Chondrocyte (in vitro differentiated cells): ENCODE measurements around the gene SLC2A4RG. TPM values are rescaled to one million over a fixed set of nuclear protein-coding genes. Genes with fewer than 3 reads are reported as not detected.
A peak's percentile ranks its signal among the peaks of the same experiment; 100 is the strongest.

Source experiments
- DNase-seq: peaks from one replicate; pipeline ENCODE4 v3.0.0; 2021; ENCODE audit warnings: mixed read lengths, low spot score
- H3K27ac Mint-ChIP-seq: one replicate; pipeline ENCODE4 v1.8.0; 2021; ENCODE audit warnings: mild to moderate bottlenecking, moderate library complexity, mixed read lengths; ENCODE audit not compliant: unreplicated experiment
- H3K27me3 Mint-ChIP-seq: 2 replicates; pipeline ENCODE4 v1.8.0; 2021; ENCODE audit warnings: low read depth, mixed read lengths
- H3K36me3 Mint-ChIP-seq: 2 replicates; pipeline ENCODE4 v1.8.0; 2021; ENCODE audit warnings: low read depth, mixed read lengths
- H3K4me1 Mint-ChIP-seq: 2 replicates; pipeline ENCODE4 v1.8.0; 2021; ENCODE audit warnings: low read depth, mild to moderate bottlenecking, mixed read lengths
- H3K4me3 Mint-ChIP-seq: one replicate; pipeline ENCODE4 v1.8.0; 2021; ENCODE audit warnings: mild to moderate bottlenecking, moderate library complexity, mixed read lengths; ENCODE audit not compliant: unreplicated experiment
- H3K9me3 Mint-ChIP-seq: 2 replicates; pipeline ENCODE4 v1.8.0; 2021; ENCODE audit warnings: low read depth, mixed read lengths
- CTCF ChIP-seq: fragments of 200-600 bp; sonication (generic); IDR thresholded peaks from 2 replicates; pipeline ENCODE4 v1.5.0; 2021; ENCODE audit warnings: antibody characterized with exemption, mild to moderate bottlenecking, moderate library complexity
- total RNA-seq: library from RNA; stranded (reverse); gene quantifications from 3 replicates; pipeline ENCODE4 v1.2.1, GENCODE V29; 2021

The SLC2A4RG gene
- total RNA-seq, 1 donor from 2014 or later, result 101 TPM

DNA sequence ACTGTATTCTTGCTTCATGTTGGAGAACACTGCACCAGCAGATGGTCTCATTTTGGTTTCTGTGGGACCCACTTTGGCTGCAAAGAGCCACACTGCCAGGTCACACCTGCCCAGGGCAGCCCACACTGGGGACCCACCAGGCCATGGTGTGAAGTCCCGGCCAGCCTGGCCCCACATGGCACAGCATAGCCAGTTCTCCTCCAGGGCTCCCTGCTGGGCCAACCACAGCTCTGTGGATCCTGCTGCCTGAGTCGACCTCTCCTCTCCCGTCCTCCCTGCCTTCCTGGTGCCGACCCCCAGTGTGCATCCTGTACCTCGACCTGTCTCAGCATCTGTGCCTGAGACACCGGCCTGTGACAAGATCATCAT, 34.8 kb upstream of the SLC2A4RG start:
- peaks cover 6% of the 10 kb centered on the region for H3K36me3 Mint-ChIP-seq
- no peaks in the 10 kb centered on the region for H3K27me3 Mint-ChIP-seq
- peaks cover 31% of the 10 kb centered on the region for H3K4me1 Mint-ChIP-seq
- H3K4me3 Mint-ChIP-seq, result no peak overlapping the region
- H3K9me3 Mint-ChIP-seq, result no peaks in the 10 kb centered on the region
- H3K27ac Mint-ChIP-seq, result no peak overlapping the region
- no peak for TF ChIP-seq CTCF
- DNase-seq, result peak; percentile 90

GRCh38 chr20:63705232-63706026, 34.1 kb upstream of the SLC2A4RG start:
- DNase-seq, result peak; percentile 41
- H3K27me3 Mint-ChIP-seq, result no peaks in the 10 kb centered on the region
- H3K9me3 Mint-ChIP-seq, result no peaks in the 10 kb centered on the region
- peaks cover 30% of the 10 kb centered on the region for H3K4me1 Mint-ChIP-seq
- no peak overlapping the region for H3K27ac Mint-ChIP-seq
- TF ChIP-seq CTCF, result no peak
- H3K4me3 Mint-ChIP-seq, result peak overlapping the region; percentile 19
- H3K36me3 Mint-ChIP-seq, result peaks cover 8% of the 10 kb centered on the region

DNA sequence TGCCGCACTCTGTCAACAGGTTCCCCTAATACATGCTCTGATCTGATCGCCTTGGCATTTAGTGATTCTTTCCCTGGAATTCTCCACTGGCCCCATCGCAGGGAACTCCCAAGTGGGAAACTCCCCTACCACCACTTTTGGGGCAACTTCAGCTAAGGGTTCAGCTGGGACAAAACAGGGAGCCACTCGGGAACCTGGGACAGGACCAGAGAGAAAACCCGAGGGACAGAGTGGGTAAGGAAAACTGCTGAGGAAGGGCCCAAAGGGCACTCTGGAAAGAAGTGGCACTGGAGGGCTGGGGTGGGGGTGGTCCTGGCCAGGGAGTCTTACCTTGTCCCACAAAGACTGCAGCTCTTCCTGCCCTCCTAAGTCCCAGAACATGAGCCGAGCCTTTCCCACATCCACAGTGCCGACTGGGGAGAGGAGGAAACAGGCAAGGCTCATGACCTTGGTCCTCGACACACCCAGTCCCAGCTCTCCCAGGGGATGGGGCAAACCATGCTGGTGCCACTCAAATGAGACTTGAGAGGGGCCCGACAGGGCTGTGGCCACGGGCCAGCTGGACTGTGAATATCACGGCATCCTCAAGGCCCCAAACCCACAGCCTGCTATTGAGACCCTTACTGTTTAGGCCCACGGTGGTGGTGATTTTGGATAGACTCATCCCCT, 33.4 kb upstream of the SLC2A4RG start:
- peaks cover 14% of the 10 kb centered on the region for H3K36me3 Mint-ChIP-seq
- peak; percentile 76 for DNase-seq
- no peaks in the 10 kb centered on the region for H3K9me3 Mint-ChIP-seq
- H3K4me3 Mint-ChIP-seq, result peak overlapping the region; percentile 86
- H3K27ac Mint-ChIP-seq, result peak overlapping the region; percentile 82
- peaks cover 36% of the 10 kb centered on the region for H3K4me1 Mint-ChIP-seq
- no peak for TF ChIP-seq CTCF
- no peaks in the 10 kb centered on the region for H3K27me3 Mint-ChIP-seq

GRCh38 chr20:63706852-63707557, 32.6 kb upstream of the SLC2A4RG start:
- Mint-ChIP-seq H3K4me3 (peak overlapping the region; percentile 86), H3K4me1 (peaks cover 36% of the 10 kb centered on the region), H3K27ac (peak overlapping the region; percentile 82), H3K27me3 (no peaks in the 10 kb centered on the region), H3K9me3 (peaks cover under 1% of the 10 kb centered on the region), H3K36me3 (peaks cover 19% of the 10 kb centered on the region)
- peak; percentile 92 for DNase-seq
- TF ChIP-seq CTCF, result peak; percentile 58
